ENCODE results near the gene BRI3BP.

GRCh38 chr12:125033288-125033687 is 39.8 kb downstream of the BRI3BP start:
- TF ChIP-seq CTCF (IDR thresholded peaks at IDR 0.05), result no peak
- no peak for TF ChIP-seq POLR2AphosphoS5 (IDR thresholded peaks at IDR 0.05)
- TF ChIP-seq POLR2A (IDR thresholded peaks at IDR 0.05), result no peak
